ENCODE data around the gene FAM8A1. TPM values are rescaled to one million over a fixed set of nuclear protein-coding genes. Genes with fewer than 3 reads are reported as not detected.

FAM8A1 gene
- total and polyA plus RNA-seq, 2 of the 13 experiments (the other 11 are each of a cell fraction or from before 2014, with no cell fraction given), result 30.5 to 34.3 TPM

- peak in 1 of 2 experiments; percentile 55; a peak in 1 of 4 replicates for TF ChIP-seq EP300 (IDR thresholded peaks at IDR 0.05; ENCODE audit: low read depth in 2 of 2, low read length in 2 of 2)
- TF ChIP-seq EP300 (CRISPR knock-in tag; IDR thresholded peaks at IDR 0.05; ENCODE audit: borderline replicate concordance), result no peak
- 0 out of 2 replicates have a peak, but pooled peaks have one; percentile 32 for TF ChIP-seq HNF1A (IDR thresholded peaks at IDR 0.05; ENCODE audit: low read depth)
- no peak for TF ChIP-seq HNF1A (CRISPR knock-in tag; IDR thresholded peaks at IDR 0.05; ENCODE audit: borderline replicate concordance)
- TF ChIP-seq SAP130 (CRISPR knock-in tag; IDR thresholded peaks at IDR 0.05; ENCODE audit: low read depth), result peak; percentile 28; the same call in 1 of the 2 replicates
- TF ChIP-seq SALL2 (CRISPR knock-in tag; IDR thresholded peaks at IDR 0.05), result 0 out of 2 replicates have a peak, but pooled peaks have one; percentile 34
- TF ChIP-seq ZNF800 (CRISPR knock-in tag; IDR thresholded peaks at IDR 0.05), result peak; percentile 52; the same call in 1 of the 2 replicates
- TF ChIP-seq THAP11 (CRISPR knock-in tag; IDR thresholded peaks at IDR 0.05), result peak; percentile 21; the same call in 1 of the 2 replicates
- TF ChIP-seq SATB2 (CRISPR knock-in tag; IDR thresholded peaks at IDR 0.05), result peak; percentile 61; the same call in 1 of the 2 replicates
- TF ChIP-seq ZFP90 (CRISPR knock-in tag; IDR thresholded peaks at IDR 0.05; ENCODE audit: borderline replicate concordance), result no peak
- 0 out of 2 replicates have a peak, but pooled peaks have one; percentile 40 for TF ChIP-seq POLR2G (IDR thresholded peaks at IDR 0.05; ENCODE audit: low read depth, low read length)
- TF ChIP-seq GATAD2A (CRISPR knock-in tag; IDR thresholded peaks at IDR 0.05), result peak; percentile 68; the same call in 1 of the 2 replicates
- peak; percentile 75 for TF ChIP-seq ARID5B (CRISPR knock-in tag; IDR thresholded peaks at IDR 0.05)
- peak; percentile 91 for TF ChIP-seq CEBPB (IDR thresholded peaks at IDR 0.05; ENCODE audit: borderline replicate concordance, low read depth, low read length)
- peak; percentile 81; the same call in 1 of the 2 replicates for TF ChIP-seq NCOR1 (IDR thresholded peaks at IDR 0.05; ENCODE audit: borderline replicate concordance, low read length)
- TF ChIP-seq ZNF615 (CRISPR knock-in tag; IDR thresholded peaks at IDR 0.05; ENCODE audit: borderline replicate concordance), result no peak
- TF ChIP-seq ERF (CRISPR knock-in tag; IDR thresholded peaks at IDR 0.05), result 0 out of 2 replicates have a peak, but pooled peaks have one; percentile 16
- TF ChIP-seq ATF5 (CRISPR knock-in tag; IDR thresholded peaks at IDR 0.05; ENCODE audit: low read depth), result no peak
- no peak for TF ChIP-seq MIER3 (CRISPR knock-in tag; IDR thresholded peaks at IDR 0.05; ENCODE audit: borderline replicate concordance)
These were observed 10.7 kb downstream of the FAM8A1 start (continued) for GRCh38 chr6:17610835-17611234.
